OCI-LY1 (cell line): ENCODE data around the gene OGA.

Experiments used
- H2AFZ ChIP-seq: fragments of 200-600 bp; sonication (generic), shearing (Covaris generic); 2 replicates; pipeline ENCODE4 v1.6.0; 2014; ENCODE audit warnings: antibody characterized with exemption, mild to moderate bottlenecking, low read length
- H3F3A ChIP-seq: fragments of 200-600 bp; sonication (generic), shearing (Covaris generic); 2 replicates; pipeline ENCODE4 v1.6.0; 2014; ENCODE audit warnings: mild to moderate bottlenecking, antibody characterized with exemption, low read length, moderate library complexity; ENCODE audit not compliant: insufficient read depth
- H3K27ac ChIP-seq: fragments of 200-600 bp; sonication (generic); 2 replicates; pipeline ENCODE4 v1.5.1; 2014; ENCODE audit warnings: low read length, mixed run types, mild to moderate bottlenecking, low read depth; ENCODE audit not compliant: poor library complexity, severe bottlenecking
- H3K27me3 ChIP-seq: fragments of 200-600 bp; sonication (generic); 2 replicates; pipeline ENCODE4 v1.6.0; 2014; ENCODE audit warnings: antibody characterized with exemption, mild to moderate bottlenecking, low read length, moderate library complexity; ENCODE audit not compliant: insufficient read depth
- H3K36me3 ChIP-seq: fragments of 200-600 bp; sonication (generic); 2 replicates; pipeline ENCODE4 v1.6.1; 2014; ENCODE audit warnings: mild to moderate bottlenecking, antibody characterized with exemption, low read length, moderate library complexity, mixed read lengths; ENCODE audit not compliant: insufficient read depth
- H3K4me1 ChIP-seq: fragments of 200-600 bp; sonication (generic); 2 replicates; pipeline ENCODE4 v1.5.1; 2014; ENCODE audit warnings: mild to moderate bottlenecking, low read length, moderate library complexity; ENCODE audit not compliant: insufficient read depth, severe bottlenecking
- H3K4me2 ChIP-seq: fragments of 200-600 bp; sonication (generic), shearing (Covaris generic); 2 replicates; pipeline ENCODE4 v1.6.1; 2014; ENCODE audit warnings: low read length
- H3K4me3 ChIP-seq: fragments of 200-600 bp; sonication (generic); 2 replicates; pipeline ENCODE4 v1.5.1; 2014; ENCODE audit warnings: low read length, low read depth, mild to moderate bottlenecking, mixed read lengths; ENCODE audit not compliant: poor library complexity, severe bottlenecking
- H3K79me2 ChIP-seq: fragments of 200-600 bp; shearing (Covaris generic); 2 replicates; pipeline ENCODE4 v1.6.1; 2016; ENCODE audit warnings: mixed run types, low read length, mixed read lengths; ENCODE audit not compliant: insufficient read depth
- H3K9ac ChIP-seq: fragments of 200-600 bp; sonication (generic), shearing (Covaris generic); 2 replicates; pipeline ENCODE4 v1.6.1; 2014; ENCODE audit warnings: mild to moderate bottlenecking, low read length, mixed read lengths
- H3K9me2 ChIP-seq: fragments of 200-600 bp; sonication (generic), shearing (Covaris generic); 2 replicates; pipeline ENCODE4 v1.6.1; 2014; ENCODE audit warnings: low read depth, mild to moderate bottlenecking, low read length, mixed read lengths
- H3K9me3 ChIP-seq: fragments of 200-600 bp; shearing (Covaris generic); 2 replicates; pipeline ENCODE4 v1.6.1; 2014; ENCODE audit warnings: low read length, mixed read lengths
- H4K20me1 ChIP-seq: fragments of 200-600 bp; sonication (generic), shearing (Covaris generic); 2 replicates; pipeline ENCODE4 v1.6.0; 2016; ENCODE audit warnings: mild to moderate bottlenecking, low read length; ENCODE audit not compliant: insufficient read depth
- EZH2 ChIP-seq: fragments of 200-600 bp; sonication (generic), shearing (Covaris generic); IDR thresholded peaks from 2 replicates; pipeline ENCODE4 v1.8.0; 2017; ENCODE audit warnings: borderline replicate concordance, mixed run types, mild to moderate bottlenecking, antibody characterized with exemption, low read length, moderate library complexity, mixed read lengths
- TF ChIP-seq, protein P1 (sequence below): fragments of 200-600 bp; sonication (generic), shearing (Covaris generic); IDR thresholded peaks from 2 replicates; pipeline ENCODE4 v1.5.1; 2017; ENCODE audit warnings: mild to moderate bottlenecking, antibody characterized with exemption, low read length, moderate library complexity, mixed read lengths

OGA gene

DNA sequence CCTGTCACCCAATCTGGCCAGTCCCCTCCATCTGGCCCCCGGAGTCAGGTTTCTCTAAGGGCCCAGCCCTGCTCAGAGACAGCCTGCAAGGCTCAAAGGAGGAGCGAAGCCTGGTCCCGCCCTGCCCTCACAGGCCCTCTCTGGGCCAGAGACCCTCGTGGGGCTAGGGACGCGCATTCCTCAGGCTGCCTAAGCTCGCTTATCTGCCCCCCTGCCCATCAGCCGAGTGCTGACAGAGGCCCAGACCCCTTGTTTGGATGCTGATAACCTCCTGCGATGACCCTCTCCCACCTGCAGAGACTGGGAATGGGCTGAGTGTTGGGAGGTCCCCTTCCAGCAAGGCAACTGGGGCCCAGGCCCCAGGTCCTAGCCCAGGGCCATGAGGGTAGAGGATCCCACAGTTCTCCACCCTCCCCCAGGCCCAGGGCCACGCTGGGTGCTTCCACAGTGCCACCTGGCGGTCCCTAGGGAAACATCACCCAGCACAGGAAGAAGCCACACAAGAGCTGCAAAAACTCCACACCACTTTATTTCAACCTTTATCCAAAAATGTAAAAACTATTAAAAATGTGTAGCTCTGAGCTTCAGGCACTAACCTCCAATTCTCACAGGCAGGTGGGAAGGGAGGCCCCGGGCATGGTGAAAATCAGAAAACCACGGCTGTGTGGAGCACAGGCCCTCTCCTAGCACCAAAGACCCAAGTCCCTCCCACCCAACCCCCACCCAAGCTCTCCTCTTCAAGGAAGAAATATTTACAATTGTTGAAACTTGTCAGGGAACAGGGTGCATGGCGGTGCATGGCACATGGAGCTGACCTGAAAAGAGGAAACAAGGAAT, 37.2 kb downstream of the OGA start:
- TF ChIP-seq, protein P1, sequence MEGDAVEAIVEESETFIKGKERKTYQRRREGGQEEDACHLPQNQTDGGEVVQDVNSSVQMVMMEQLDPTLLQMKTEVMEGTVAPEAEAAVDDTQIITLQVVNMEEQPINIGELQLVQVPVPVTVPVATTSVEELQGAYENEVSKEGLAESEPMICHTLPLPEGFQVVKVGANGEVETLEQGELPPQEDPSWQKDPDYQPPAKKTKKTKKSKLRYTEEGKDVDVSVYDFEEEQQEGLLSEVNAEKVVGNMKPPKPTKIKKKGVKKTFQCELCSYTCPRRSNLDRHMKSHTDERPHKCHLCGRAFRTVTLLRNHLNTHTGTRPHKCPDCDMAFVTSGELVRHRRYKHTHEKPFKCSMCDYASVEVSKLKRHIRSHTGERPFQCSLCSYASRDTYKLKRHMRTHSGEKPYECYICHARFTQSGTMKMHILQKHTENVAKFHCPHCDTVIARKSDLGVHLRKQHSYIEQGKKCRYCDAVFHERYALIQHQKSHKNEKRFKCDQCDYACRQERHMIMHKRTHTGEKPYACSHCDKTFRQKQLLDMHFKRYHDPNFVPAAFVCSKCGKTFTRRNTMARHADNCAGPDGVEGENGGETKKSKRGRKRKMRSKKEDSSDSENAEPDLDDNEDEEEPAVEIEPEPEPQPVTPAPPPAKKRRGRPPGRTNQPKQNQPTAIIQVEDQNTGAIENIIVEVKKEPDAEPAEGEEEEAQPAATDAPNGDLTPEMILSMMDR, result peak; percentile 63
- no peak for TF ChIP-seq EZH2
- H4K20me1 ChIP-seq, result no peaks in the 10 kb centered on the region
- no peak overlapping the region for H3K9ac ChIP-seq
- no peak overlapping the region for H2AFZ ChIP-seq
- no peaks in the 10 kb centered on the region for H3F3A ChIP-seq
- H3K4me3 ChIP-seq, result no peak overlapping the region
- no peaks in the 10 kb centered on the region for H3K79me2 ChIP-seq
- peak overlapping the region; percentile 85; the same call in 1 of the 2 replicates for H3K4me2 ChIP-seq
- peaks cover 45% of the 10 kb centered on the region for H3K4me1 ChIP-seq
- peaks cover 13% of the 10 kb centered on the region; the same call in 1 of the 2 replicates for H3K36me3 ChIP-seq
- no peak overlapping the region for H3K27ac ChIP-seq
- H3K9me2 ChIP-seq, result no peaks in the 10 kb centered on the region
- H3K9me3 ChIP-seq, result no peaks in the 10 kb centered on the region
- H3K27me3 ChIP-seq, result no peaks in the 10 kb centered on the region

DNA sequence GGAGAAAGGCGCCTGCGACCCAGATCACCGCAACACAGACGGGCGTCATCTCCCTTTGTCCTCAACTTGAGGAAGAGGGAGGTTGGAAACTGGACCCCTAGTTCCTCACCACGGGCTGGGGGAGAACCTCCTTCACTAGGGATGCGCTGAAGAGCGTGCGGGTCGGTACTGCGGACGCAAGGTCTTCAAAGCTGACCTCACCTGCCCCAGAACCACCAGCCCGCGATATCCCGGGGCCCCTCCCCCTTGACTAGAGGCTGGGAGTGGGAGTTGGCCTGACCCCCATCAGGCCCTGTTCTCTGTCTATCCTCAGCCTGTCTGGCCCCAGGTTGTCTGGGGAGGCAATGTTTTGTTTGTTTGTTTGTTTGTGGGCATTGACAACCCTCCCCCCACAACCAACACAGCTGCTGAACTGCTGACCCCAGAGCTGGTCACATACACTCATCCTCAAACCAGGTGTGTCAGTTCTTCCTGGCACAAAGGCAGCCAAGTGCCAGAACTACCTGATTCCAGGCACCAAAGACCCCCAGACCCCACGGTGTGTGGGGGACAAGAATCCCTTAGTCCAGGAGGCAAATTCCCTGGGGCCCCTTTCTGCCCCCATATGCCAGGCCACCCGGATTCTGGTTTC, 37.9 kb downstream of the OGA start:
- Histone ChIP-seq H3K9ac (no peak overlapping the region; the same call in 1 of the 2 replicates), H3K9me3 (no peaks in the 10 kb centered on the region), H4K20me1 (no peaks in the 10 kb centered on the region), H3K9me2 (no peaks in the 10 kb centered on the region), H3F3A (no peaks in the 10 kb centered on the region), H3K27me3 (no peaks in the 10 kb centered on the region), H3K36me3 (peaks cover 8% of the 10 kb centered on the region; the same call in 1 of the 2 replicates), H3K4me3 (peak overlapping the region; percentile 55), H3K4me2 (peak overlapping the region; percentile 86), H3K27ac (no peak overlapping the region), H3K4me1 (peaks cover 45% of the 10 kb centered on the region), H2AFZ (no peak overlapping the region), H3K79me2 (no peaks in the 10 kb centered on the region)
- no peak for TF ChIP-seq EZH2
- TF ChIP-seq, protein P1, result no peak

DNA sequence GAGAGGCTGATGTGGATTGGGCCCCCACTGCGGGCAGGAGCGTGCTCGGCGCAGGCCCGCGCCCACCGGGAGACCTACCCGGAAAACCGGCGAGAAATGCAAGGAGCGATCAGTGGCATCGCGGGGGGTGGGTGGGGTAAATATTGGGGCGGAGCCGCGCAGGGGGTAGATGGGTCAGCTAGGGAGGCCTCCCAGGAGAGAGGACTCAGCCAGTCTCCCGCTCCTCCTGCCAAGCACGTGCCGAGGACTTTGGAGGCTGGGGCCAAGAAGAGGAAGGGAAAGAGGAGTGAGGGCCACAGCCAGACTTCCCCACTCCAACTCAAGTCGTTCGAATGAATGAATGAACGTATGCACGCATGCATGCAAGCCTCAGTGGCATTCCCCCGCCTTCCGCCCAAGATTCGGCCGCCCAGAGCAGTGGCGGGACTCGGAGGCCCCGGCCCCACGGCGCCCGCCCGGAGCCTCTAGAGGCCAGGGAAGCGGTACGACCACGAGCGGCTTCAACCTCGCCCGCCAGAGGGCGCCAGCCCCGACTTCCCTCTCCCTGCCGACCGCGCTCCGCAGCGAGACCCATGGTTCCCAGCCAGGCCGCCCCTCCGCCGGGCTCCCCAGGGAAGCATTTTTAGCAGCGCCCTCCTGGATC, 38.6 kb downstream of the OGA start:
- Histone ChIP-seq H3K4me1 (peaks cover 45% of the 10 kb centered on the region), H3K4me2 (peak overlapping the region; percentile 86), H3K9me3 (no peaks in the 10 kb centered on the region), H3K9me2 (no peaks in the 10 kb centered on the region), H3F3A (no peaks in the 10 kb centered on the region), H2AFZ (no peak overlapping the region), H3K36me3 (peaks cover 8% of the 10 kb centered on the region; the same call in 1 of the 2 replicates), H3K4me3 (peak overlapping the region; percentile 55), H3K27ac (no peak overlapping the region), H4K20me1 (no peaks in the 10 kb centered on the region), H3K27me3 (no peaks in the 10 kb centered on the region), H3K79me2 (no peaks in the 10 kb centered on the region), H3K9ac (peak overlapping the region; percentile 44; the same call in 1 of the 2 replicates)
- TF ChIP-seq, protein P1, result peak; percentile 40
- TF ChIP-seq EZH2, result no peak
